Posterior cingulate gyrus (tissue), 11 donors: ENCODE measurements around the gene ZMPSTE24.

ENCODE experiments used
- DNase-seq, 10 donors: peaks; one replicate each; pipeline versions ENCODE4 v3.0.0 to v3.0.0-alpha.2; 2020 to 2021; ENCODE audit warnings: mixed read lengths in 3 of 10
- intact Hi-C: fragments of 100-400 bp; cut with DNase I; formaldehyde crosslinking; loops from one replicate; pipeline ENCODE4 v1.15.1; 2023

ZMPSTE24 gene

GRCh38 chr1:40302475-40302874 lies 44.4 kb downstream of the ZMPSTE24 start:
- peak in 2 of 10 donors; percentile 54 to 71 for DNase-seq
- intact Hi-C loops, result no loop called here

GRCh38 chr1:40303051-40303771 lies 45.2 kb downstream of the ZMPSTE24 start:
- DNase-seq, result peak in 2 of 10 donors; percentile 67 to 72
- intact Hi-C loops, result no loop called here

GRCh38 chr1:40303790-40304189 lies 45.8 kb downstream of the ZMPSTE24 start:
- intact Hi-C loops, result no loop called here
- peak in 2 of 10 donors; percentile 61 to 81 for DNase-seq

- intact Hi-C loops, result no loop called here
- peak in 2 of 10 donors; percentile 42 to 43 for DNase-seq
These were observed 47.4 kb downstream of the ZMPSTE24 start for GRCh38 chr1:40305451-40305850.

GRCh38 chr1:40305871-40306270 lies 47.8 kb downstream of the ZMPSTE24 start:
- DNase-seq, result peak in 2 of 10 donors; percentile 55 to 63
- intact Hi-C loops, result no loop called here

GRCh38 chr1:40306296-40306695 lies 48.3 kb downstream of the ZMPSTE24 start:
- intact Hi-C loops, result no loop called here
- DNase-seq, result peak in 2 of 10 donors; percentile 26 to 53

- intact Hi-C loops, result no loop called here
- peak in 1 of 10 donors; percentile 60 for DNase-seq
These were observed 49.1 kb downstream of the ZMPSTE24 start for GRCh38 chr1:40307186-40307585.

GRCh38 chr1:40308036-40308727 lies 50.1 kb downstream of the ZMPSTE24 start:
- peak; percentile 30 to 93 (median 65) for DNase-seq
- intact Hi-C loops, result no loop called here

GRCh38 chr1:40309374-40310128 lies 51.5 kb downstream of the ZMPSTE24 start:
- peak in 3 of 10 donors; percentile 59 to 80 (median 61) for DNase-seq

GRCh38 chr1:40310129-40310461 lies 52.1 kb downstream of the ZMPSTE24 start:
- DNase-seq, result peak in 2 of 10 donors; percentile 41 to 60
- intact Hi-C loops, result loop anchor here (10.0 kb wide), 1 partner anchor 225 kb away; no protein-coding TSS in a partner anchor

More at GRCh38 chr1:40309374-40310128, 51.5 kb downstream of the ZMPSTE24 start:
- intact Hi-C loops, result loop anchor here (10.0 kb wide), 1 partner anchor 225 kb away; no protein-coding TSS in a partner anchor

GRCh38 chr1:40310983-40311642 lies 53.1 kb downstream of the ZMPSTE24 start:
- peak in 1 of 10 donors; percentile 54 for DNase-seq
- intact Hi-C loops, result loop anchor here (10.0 kb wide), 1 partner anchor 226 kb away; no protein-coding TSS in a partner anchor

GRCh38 chr1:40311692-40312091 lies 53.7 kb downstream of the ZMPSTE24 start:
- no peak for DNase-seq
- intact Hi-C loops, result loop anchor here (10.0 kb wide), 1 partner anchor 227 kb away; no protein-coding TSS in a partner anchor

- intact Hi-C loops, result loop anchor here (10.0 kb wide), 1 partner anchor 228 kb away; no protein-coding TSS in a partner anchor
These were observed 54.5 kb downstream of the ZMPSTE24 start for GRCh38 chr1:40312238-40313205.

GRCh38 chr1:40313329-40313957 lies 55.4 kb downstream of the ZMPSTE24 start:
- no peak for DNase-seq
- intact Hi-C loops, result loop anchor here (10.0 kb wide), 1 partner anchor 229 kb away; no protein-coding TSS in a partner anchor

More at GRCh38 chr1:40312238-40313205, 54.5 kb downstream of the ZMPSTE24 start:
- DNase-seq, result peak in 2 of 10 donors; percentile 81 to 88

- intact Hi-C loops, result loop anchor here (2.0 to 10.0 kb wide), 2 partner anchors 55 to 229 kb away; partner anchors contain the start of gene ZMPSTE24
These were observed 56.1 kb downstream of the ZMPSTE24 start for GRCh38 chr1:40313958-40314720.

GRCh38 chr1:40314721-40315238 lies 56.7 kb downstream of the ZMPSTE24 start:
- DNase-seq, result peak in 7 of 10 donors; percentile 26 to 86 (median 46)
- intact Hi-C loops, result loop anchor here (2.0 to 10.0 kb wide), 3 partner anchors 56 to 230 kb away; partner anchors contain the start of genes RLF and ZMPSTE24

More at GRCh38 chr1:40313958-40314720, 56.1 kb downstream of the ZMPSTE24 start:
- DNase-seq, result peak in 1 of 10 donors; percentile 54
